IPS DF 6.9 (cell line): ENCODE data around the gene RETREG2.

Experiments used
- DNase-seq: peaks from one replicate; pipeline ENCODE4 v3.0.0-alpha.2; 2013; ENCODE audit warnings: low read depth, low spot score
- H3K27ac ChIP-seq: one replicate; pipeline ENCODE4 v1.5.1; 2013; ENCODE audit warnings: low read length, control low read depth
- H3K27me3 ChIP-seq: 2 replicates; pipeline ENCODE4 v1.6.1; 2013; ENCODE audit warnings: mild to moderate bottlenecking, low read length; ENCODE audit not compliant: control insufficient read depth, insufficient read depth
- H3K36me3 ChIP-seq: 2 replicates; pipeline ENCODE4 v1.6.1; 2013; ENCODE audit warnings: low read length; ENCODE audit not compliant: control insufficient read depth, insufficient read depth
- H3K4me1 ChIP-seq: 2 replicates; pipeline ENCODE4 v1.6.1; 2013; ENCODE audit warnings: low read length; ENCODE audit not compliant: control insufficient read depth, insufficient read depth
- H3K4me3 ChIP-seq: 2 replicates; pipeline ENCODE4 v1.5.1; 2013; ENCODE audit warnings: mild to moderate bottlenecking, low read length
- H3K9me3 ChIP-seq: 2 replicates; pipeline ENCODE4 v1.6.1; 2013; ENCODE audit warnings: low read length, inconsistent platforms; ENCODE audit not compliant: control insufficient read depth, insufficient read depth
- WGBS: extraction: QIAGEN DNeasy Blood & Tissue Kit; methylation state at CpG from one replicate; pipeline ENCODE4 v1.1.7; 2013; ENCODE audit warnings: mixed read lengths, missing lambda C conversion rate; ENCODE audit not compliant: insufficient read length, insufficient coverage; 5-methylcytosine and 5-hydroxymethylcytosine counted together

The RETREG2 gene

DNA sequence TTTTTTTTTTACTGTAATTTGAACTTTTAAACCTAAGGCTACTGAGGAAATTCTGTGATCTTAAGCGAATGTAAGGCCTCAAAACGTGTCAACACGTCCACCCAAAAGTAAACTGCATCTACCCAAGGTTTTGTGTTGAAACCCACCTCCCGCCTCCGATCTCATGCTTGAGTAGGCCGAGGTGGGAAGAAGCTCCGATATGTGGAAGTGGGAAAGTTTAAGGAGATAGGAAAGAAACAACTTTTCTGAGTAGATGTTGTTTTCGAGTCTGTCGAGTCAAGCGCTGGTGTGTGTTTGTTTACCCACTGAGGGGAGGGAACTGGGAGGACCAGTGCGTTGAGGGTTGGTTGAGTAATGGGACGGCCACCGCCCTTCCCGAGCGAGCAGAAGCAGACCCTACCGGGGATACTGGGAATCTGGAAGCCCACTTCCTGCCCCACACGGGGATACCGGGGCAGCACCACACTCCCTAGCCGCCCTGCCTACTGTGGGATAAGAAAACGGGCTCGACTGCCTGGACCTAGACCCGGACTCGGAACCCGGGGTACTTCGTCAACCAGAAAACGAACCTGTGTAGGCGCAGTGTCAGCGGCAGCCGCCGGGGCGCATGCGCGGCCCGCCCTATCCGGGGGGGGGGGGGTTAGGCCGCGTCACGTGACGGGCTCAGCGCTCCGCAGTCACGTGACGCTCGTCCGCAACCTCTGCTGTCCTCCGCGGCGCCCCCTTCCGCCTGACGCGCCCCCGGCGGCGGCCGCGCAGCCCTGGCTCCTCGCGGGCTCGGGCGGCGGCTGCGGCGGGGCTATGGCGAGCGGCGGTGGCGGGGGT is at the start of gene RETREG2:
Gene RETREG2, plus strand, starts transcription at position 724 of the 825 bp plus-strand sequence. Its CDS starts 78 bp downstream, at position 802.
- no peaks in the 10 kb centered on the region for H3K9me3 ChIP-seq
- no peaks in the 10 kb centered on the region for H3K27me3 ChIP-seq
- H3K4me1 ChIP-seq = peaks cover 2% of the 10 kb centered on the region; the same call in 1 of the 2 replicates
- H3K36me3 ChIP-seq = peaks cover 25% of the 10 kb centered on the region
- H3K27ac ChIP-seq = no peak within 1 kb of the TSS
- no CpG with 5 or more reads among the region's 67 CpGs for WGBS
- peak within 1 kb of the TSS; percentile 94 for H3K4me3 ChIP-seq
- no peak for DNase-seq

DNA sequence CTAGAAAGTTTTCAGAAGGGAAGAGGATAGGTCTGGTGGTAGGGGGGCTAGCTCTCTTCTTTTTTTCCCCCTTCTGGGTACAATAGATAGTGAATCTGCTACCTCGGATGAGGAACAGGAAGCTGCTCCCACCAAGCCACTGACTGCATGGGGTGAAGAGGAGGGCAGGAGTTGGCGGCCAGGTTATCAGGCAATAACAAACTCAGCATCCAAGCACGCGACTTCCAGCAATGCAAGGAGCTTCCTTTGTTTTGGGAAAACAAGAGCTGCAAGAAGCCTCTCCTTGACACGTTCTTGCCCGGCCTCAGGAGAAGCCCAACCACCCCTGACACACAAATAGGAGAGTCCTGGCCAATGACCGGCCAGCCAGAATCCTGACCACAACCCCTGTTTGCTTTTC is 49.7 kb upstream of the RETREG2 start:
- 0 out of 2 replicates have a peak, but pooled peaks cover 1% of the 10 kb centered on the region for H3K4me1 ChIP-seq
- WGBS = no CpG with 5 or more reads among the region's 7 CpGs
- no peak for DNase-seq
- H3K9me3 ChIP-seq = no peaks in the 10 kb centered on the region
- H3K27ac ChIP-seq = no peak overlapping the region
- no peaks in the 10 kb centered on the region for H3K27me3 ChIP-seq
- no peaks in the 10 kb centered on the region for H3K36me3 ChIP-seq
- H3K4me3 ChIP-seq = no peak overlapping the region

- no peaks in the 10 kb centered on the region for H3K36me3 ChIP-seq
- WGBS = no CpG with 5 or more reads among the region's 16 CpGs
- H3K4me3 ChIP-seq = no peak overlapping the region
- no peaks in the 10 kb centered on the region for H3K4me1 ChIP-seq
- no peaks in the 10 kb centered on the region for H3K9me3 ChIP-seq
- DNase-seq = no peak
- H3K27me3 ChIP-seq = no peaks in the 10 kb centered on the region
- H3K27ac ChIP-seq = no peak overlapping the region
Measured at GRCh38 chr2:219129589-219129988, 48.5 kb upstream of the RETREG2 start.

DNA sequence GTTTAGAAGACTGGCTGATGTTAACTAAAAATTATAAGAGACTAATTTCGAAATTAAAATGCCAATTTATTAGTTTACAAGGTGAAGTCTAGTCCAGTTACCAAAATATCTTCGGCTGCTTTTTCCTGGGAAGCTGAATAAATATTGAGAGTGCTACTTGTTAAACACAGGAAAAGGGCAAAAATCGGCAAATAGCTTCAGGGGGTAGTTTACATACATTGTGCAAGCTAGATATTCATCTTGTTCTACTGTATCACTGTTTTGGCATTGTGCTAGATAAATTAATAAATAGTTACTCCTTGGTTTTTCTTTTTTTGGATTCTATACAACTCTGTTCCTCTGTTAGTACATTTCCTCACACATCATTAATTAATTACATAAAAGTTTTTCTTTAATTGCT is 46.7 kb upstream of the RETREG2 start:
- Histone ChIP-seq H3K9me3 (no peaks in the 10 kb centered on the region), H3K4me3 (no peak overlapping the region), H3K27ac (no peak overlapping the region), H3K27me3 (no peaks in the 10 kb centered on the region), H3K4me1 (no peaks in the 10 kb centered on the region), H3K36me3 (no peaks in the 10 kb centered on the region)
- no CpG with 5 or more reads among the region's 3 CpGs for WGBS
- DNase-seq = no peak

DNA sequence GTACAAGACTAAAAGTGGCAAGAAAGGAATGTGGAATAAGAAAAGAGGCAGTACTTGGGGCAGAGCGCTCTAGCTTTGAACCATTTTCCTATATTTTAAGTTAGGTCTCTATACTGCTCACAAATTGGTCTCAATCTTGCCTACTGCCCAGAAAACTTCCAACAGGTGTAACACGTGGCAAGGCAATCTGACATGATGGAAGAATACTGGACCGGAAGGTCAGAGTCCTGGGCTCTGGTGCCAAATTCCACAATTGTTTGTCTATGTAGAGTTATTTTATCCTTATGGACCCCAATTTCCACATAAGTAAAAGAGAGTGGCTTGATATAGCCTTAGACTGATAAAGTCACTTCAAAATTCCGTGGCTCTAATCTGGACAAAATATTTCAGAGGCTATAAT is 46.3 kb upstream of the RETREG2 start:
- H3K4me1 ChIP-seq = no peaks in the 10 kb centered on the region
- H3K36me3 ChIP-seq = no peaks in the 10 kb centered on the region
- DNase-seq = no peak
- no peak overlapping the region for H3K27ac ChIP-seq
- no peak overlapping the region for H3K4me3 ChIP-seq
- H3K27me3 ChIP-seq = no peaks in the 10 kb centered on the region
- WGBS = no CpG with 5 or more reads among the region's 4 CpGs
- H3K9me3 ChIP-seq = no peaks in the 10 kb centered on the region

GRCh38 chr2:219133976-219134375 is 44.1 kb upstream of the RETREG2 start:
- H3K9me3 ChIP-seq = no peaks in the 10 kb centered on the region
- H3K27me3 ChIP-seq = no peaks in the 10 kb centered on the region
- H3K36me3 ChIP-seq = no peaks in the 10 kb centered on the region
- H3K4me1 ChIP-seq = no peaks in the 10 kb centered on the region
- H3K4me3 ChIP-seq = no peak overlapping the region
- H3K27ac ChIP-seq = no peak overlapping the region
- no peak for DNase-seq
- 100% methylated on average over 1 of the region's 4 CpGs for WGBS

DNA sequence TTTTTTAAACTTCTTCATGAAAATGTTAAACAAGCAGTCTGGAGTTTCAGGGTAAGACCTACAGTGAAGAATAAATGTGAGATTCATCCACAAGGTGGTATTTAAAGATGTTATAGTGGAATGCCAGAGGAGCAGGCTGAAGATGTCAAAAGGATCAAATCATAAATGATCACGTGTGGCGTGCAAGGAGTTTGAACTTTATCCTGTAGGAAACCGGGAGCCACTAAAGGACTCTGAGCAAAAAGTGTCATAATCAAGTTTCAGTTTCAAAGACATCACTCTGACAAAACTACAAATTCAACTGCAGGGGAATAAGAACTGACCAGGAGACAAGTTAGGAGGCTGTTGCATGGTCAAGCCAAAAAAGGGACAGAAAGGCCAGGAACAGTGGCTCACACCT is 37.4 kb upstream of the RETREG2 start:
- whole genome bisulfite sequencing = no CpG with 5 or more reads among the region's 3 CpGs
- no peak for DNase-seq

GRCh38 chr2:219142329-219142728 is 35.7 kb upstream of the RETREG2 start:
- no peaks in the 10 kb centered on the region for H3K4me1 ChIP-seq
- H3K27ac ChIP-seq = no peak overlapping the region
- no peaks in the 10 kb centered on the region; the same call in 1 of the 2 replicates for H3K36me3 ChIP-seq
- no peaks in the 10 kb centered on the region for H3K27me3 ChIP-seq
- no CpG with 5 or more reads among the region's 6 CpGs for WGBS
- no peak overlapping the region for H3K4me3 ChIP-seq
- DNase-seq = no peak
- H3K9me3 ChIP-seq = no peaks in the 10 kb centered on the region

More for the DNA sequence above, 37.4 kb upstream of the RETREG2 start:
- Histone ChIP-seq H3K27me3 (no peaks in the 10 kb centered on the region), H3K4me3 (no peak overlapping the region), H3K9me3 (no peaks in the 10 kb centered on the region), H3K4me1 (no peaks in the 10 kb centered on the region), H3K36me3 (no peaks in the 10 kb centered on the region), H3K27ac (no peak overlapping the region)

DNA sequence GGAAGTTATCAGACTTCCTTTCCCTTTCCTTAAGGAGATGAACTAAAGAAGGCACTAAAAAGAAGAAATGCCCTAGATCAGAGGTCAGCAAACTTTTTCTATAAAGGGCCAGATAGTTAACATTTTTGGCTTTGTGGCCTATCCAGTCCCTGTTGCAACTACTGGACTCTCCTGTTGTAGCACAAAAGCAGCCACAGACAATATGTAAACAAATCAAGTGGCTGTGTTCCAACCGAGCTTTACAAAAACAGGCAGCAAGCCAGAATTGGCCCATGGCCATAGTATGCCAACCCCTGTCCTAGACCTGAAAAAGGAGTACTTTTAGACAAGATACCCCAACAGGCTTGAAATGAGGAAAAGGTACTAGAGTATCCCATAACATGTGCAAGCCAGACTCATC is 28.4 kb upstream of the RETREG2 start:
- WGBS = no CpG with 5 or more reads among the region's 1 CpG
- H3K9me3 ChIP-seq = no peaks in the 10 kb centered on the region
- no peaks in the 10 kb centered on the region for H3K27me3 ChIP-seq
- H3K4me1 ChIP-seq = no peaks in the 10 kb centered on the region
- no peak overlapping the region for H3K27ac ChIP-seq
- no peaks in the 10 kb centered on the region; the same call in 1 of the 2 replicates for H3K36me3 ChIP-seq
- H3K4me3 ChIP-seq = no peak overlapping the region
- DNase-seq = no peak

- no CpG with 5 or more reads among the region's 4 CpGs for WGBS
Measured at GRCh38 chr2:219155054-219155644, 22.9 kb upstream of the RETREG2 start.

More at GRCh38 chr2:219155054-219155644, 22.9 kb upstream of the RETREG2 start:
- peaks cover 2% of the 10 kb centered on the region; the same call in 1 of the 2 replicates for H3K4me1 ChIP-seq
- DNase-seq = peak; percentile 72
- no peak overlapping the region for H3K4me3 ChIP-seq
- no peaks in the 10 kb centered on the region for H3K36me3 ChIP-seq
- no peaks in the 10 kb centered on the region for H3K27me3 ChIP-seq
- H3K27ac ChIP-seq = no peak overlapping the region
- no peaks in the 10 kb centered on the region for H3K9me3 ChIP-seq
